NCI-H2227 (cell line): ENCODE data around the gene CPT1A.

ENCODE experiments used
- DNase-seq: peaks from one replicate; lab custom pipeline; 2025; ENCODE audit not compliant: unreplicated experiment; lab: John Stamatoyannopoulos, UW

CPT1A gene

DNA sequence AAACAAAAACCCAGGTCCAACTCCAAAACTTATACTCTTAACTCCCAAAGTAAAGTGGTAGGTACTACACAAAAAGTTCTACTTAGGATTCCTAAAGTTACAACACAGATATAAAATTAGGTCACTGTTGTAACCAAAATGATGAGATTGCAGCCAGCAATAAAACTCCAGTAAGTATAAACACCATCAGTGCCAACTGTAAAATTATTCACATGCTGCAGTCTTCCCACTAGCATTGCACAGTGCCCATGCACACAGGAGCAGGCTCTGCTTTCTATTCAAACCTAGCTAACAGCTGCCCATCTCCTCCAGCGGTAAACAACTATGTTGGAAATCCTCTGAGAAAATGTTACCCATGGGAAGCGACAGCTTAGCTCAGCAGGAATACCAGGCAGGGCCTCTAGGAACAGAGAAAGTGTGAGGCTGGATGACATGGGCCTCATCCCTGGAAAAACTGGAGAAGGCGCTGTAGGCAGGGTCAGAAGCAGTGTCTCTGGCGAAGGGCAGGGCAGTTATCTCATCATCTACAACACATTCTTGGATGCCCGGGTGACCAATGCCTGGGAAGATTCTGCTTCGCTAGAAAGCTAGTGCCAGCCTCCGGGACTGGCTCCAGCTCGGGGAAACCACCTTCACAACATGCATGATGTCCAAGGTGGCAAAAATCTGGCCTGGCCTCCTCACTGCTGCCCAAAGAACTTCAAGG lies 9.1 kb downstream of the CPT1A start:
- DNase-seq: no peak

- DNase-seq: no peak
These were observed 10.6 kb downstream of the CPT1A start for GRCh38 chr11:68831124-68831523.

- DNase-seq: no peak
These were observed 12.1 kb downstream of the CPT1A start for GRCh38 chr11:68829581-68829980.

GRCh38 chr11:68828957-68829356 lies 12.8 kb downstream of the CPT1A start:
- no peak for DNase-seq

GRCh38 chr11:68828155-68828931 lies 13.4 kb downstream of the CPT1A start:
- DNase-seq: no peak

GRCh38 chr11:68827733-68828132 lies 14.0 kb downstream of the CPT1A start:
- DNase-seq: no peak

DNA sequence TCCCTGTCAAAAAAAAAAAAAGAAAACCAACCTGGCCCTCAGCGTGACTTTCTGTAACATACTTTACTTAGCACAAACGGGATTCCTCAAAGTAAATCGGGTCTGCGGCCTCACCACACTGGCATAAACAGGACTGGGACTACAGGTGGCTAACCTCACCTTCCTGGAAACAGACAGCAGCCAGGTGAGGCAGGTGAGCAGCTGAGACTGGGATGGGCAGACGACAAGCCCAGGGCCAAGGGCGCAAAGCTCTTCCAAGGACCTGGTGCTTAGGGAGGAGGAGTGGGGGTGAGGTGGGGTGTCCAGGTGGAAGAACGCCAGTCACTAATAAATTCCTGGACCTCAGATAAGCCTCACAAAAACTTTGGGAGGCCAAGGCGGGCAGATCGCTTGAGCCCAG lies 15.0 kb downstream of the CPT1A start:
- DNase-seq: no peak

GRCh38 chr11:68825571-68825970 lies 16.1 kb downstream of the CPT1A start:
- DNase-seq: no peak

DNA sequence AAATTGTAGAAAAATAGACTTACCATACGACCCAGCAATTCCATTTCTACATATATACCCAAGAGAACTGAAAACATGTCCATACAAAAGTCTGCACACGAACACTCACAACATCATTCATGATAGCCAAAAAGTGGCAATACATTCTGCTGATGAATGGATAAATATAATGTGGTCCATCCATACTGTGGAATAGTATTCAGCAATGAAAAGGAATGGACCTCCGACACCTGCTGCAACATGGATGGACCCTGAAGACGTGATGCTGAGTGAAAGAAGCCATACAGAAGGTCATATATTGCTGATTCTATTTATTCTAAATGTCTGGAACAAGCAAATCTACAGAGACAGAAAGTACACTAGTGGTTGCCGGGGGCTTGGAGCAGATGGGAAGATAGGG lies 19.2 kb downstream of the CPT1A start:
- DNase-seq: no peak

- no peak for DNase-seq
These were observed 20.0 kb downstream of the CPT1A start for GRCh38 chr11:68821670-68822069.

- peak; percentile 37 for DNase-seq
These were observed 22.4 kb downstream of the CPT1A start for GRCh38 chr11:68819362-68819761.

DNA sequence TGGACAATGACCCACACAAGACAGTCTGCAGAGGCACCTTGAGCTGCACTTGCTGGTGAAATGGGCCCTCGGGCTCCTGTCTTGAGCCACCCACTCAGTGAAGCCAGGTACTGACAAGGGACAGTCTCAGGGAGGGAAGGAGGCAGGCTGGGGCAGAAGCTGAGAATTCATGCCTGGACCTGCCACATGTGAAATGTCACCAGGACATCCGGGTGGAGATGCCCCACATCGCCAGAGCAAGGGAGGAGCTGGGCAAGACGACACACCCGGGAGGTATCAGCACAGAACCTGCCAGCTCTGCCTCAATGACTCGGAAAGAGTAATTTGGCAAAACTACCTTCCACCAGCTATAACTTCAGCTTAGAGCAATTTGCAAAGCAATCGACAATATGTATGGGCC lies 23.5 kb downstream of the CPT1A start:
- DNase-seq: no peak

DNA sequence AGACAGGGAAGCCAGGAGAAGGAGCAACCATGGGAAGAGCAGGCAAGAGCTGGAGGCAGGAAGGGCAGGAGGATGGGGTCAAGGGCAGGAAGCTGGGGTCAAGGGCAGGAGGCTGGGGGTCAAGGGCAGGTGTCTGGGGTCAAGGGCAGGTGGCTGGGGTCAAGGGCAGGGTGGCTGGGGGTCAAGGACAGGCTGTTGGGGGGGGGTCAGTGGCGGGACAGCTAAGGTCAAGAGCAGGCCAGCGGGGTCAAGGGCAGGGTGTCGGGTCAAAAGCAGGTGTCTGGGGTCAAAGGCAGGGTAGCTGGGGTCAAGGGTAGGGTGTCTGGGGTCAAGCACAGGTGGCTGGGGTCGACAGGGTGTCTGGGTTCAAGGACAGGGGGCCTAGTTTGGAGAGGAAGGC lies 24.2 kb downstream of the CPT1A start:
- DNase-seq: no peak

DNA sequence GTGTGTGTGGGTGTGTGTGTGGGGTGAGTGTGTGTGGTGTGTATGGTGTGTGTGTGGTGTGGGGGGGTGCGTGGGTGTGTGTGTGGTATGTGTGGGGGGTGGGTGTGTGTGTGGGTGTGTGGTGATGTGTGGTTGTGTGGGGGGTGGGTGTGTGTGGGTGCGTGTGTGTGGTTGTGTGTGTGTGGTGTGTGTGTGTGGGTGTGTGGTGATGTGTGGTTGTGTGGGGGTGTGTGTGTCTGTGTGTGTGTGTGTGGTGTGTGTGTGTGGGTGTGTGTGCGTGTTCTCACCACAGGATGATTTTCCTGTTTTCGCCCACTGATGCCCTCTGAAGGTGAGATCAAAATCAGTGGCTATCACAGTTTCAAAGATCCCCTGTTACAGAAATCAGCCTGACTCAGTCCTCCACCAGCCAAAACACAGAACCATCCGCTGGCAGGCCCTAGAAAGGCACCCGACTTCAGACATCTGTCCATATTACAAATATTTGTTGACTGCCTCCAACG lies 24.7 kb downstream of the CPT1A start:
- no peak for DNase-seq

DNA sequence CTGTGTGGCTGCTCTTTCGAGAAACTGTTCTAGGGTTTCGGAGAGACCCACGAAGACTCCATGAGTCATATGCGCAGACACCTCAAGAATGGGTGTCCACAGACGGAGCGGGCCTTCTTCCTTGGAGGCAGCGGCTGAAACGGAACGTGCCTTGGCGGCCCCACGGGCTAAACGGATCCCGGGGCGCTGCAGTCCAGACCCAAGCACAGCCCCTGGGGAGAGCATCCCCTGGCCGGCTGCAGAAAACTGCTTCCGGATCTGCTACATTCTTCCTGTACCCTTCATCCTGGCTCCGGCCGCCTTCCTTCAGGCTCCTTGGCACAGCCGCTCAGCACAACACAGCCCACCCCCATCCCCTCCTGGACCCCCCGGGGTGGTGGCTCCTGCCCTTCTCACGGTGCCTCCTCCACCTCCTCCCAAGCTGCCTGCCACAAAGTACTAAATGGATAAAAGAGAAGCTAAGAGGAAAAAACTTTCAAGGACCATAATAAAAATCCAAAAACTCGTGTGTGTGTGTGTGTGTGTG lies 25.4 kb downstream of the CPT1A start:
- no peak for DNase-seq

GRCh38 chr11:68813773-68814172 lies 27.9 kb downstream of the CPT1A start:
- DNase-seq: no peak

DNA sequence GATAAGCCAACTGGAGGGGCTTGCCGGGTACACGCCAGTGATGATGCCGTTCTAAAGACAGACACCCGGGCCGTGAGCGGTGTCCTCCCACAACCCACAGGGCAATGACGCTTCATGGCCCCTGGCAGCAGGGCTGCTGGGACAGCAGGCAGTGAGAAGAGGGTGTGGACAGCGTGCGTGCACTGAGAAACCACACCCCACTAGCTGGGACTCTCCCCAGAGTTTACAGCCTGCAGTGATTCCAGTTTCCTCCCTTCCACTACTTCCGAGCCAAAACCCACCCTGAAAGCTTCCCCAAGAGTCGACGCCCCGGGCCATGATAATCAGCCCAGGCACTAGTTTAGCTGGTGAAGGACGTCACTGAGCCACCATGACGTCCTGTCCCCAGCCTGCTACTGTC lies 29.2 kb downstream of the CPT1A start:
- DNase-seq: no peak

- DNase-seq: no peak
These were observed 31.6 kb downstream of the CPT1A start for GRCh38 chr11:68810164-68810563.

DNA sequence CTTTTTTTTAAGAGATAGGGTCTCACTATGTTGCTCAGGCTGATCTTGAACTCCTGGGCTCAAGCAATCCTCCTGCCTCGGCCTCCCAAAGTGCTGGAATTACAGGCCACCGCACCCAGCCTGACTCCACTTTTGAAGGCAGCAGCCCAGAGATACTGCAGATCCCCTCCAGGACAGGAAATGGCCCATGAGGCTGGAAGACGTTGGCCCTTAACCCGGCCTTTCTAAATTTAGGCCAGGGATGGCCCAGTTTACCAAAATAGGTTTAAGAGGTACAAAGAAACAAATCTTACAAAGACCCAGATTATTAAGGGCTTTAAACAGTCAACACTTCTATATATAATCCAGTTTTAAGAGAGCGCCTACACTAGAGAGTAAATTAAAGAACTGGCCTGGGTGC lies 32.2 kb downstream of the CPT1A start:
- no peak for DNase-seq

- no peak for DNase-seq
These were observed 32.9 kb downstream of the CPT1A start for GRCh38 chr11:68808787-68809186.

GRCh38 chr11:68806931-68807844 lies 34.5 kb downstream of the CPT1A start:
- DNase-seq: no peak
